ENCODE results near the gene UIMC1.

The UIMC1 gene

GRCh38 chr5:177025101-177025601 is 18.6 kb upstream of the UIMC1 start:
- H3K4me3 ChIP-seq (ENCODE audit: low read depth, low read length) = no peak overlapping the region
- no peak for TF ChIP-seq CTCF (IDR thresholded peaks at IDR 0.05; ENCODE audit: low read depth, low read length, missing control alignments)
- DNase-seq (ENCODE audit: low read depth) = no peak

DNA sequence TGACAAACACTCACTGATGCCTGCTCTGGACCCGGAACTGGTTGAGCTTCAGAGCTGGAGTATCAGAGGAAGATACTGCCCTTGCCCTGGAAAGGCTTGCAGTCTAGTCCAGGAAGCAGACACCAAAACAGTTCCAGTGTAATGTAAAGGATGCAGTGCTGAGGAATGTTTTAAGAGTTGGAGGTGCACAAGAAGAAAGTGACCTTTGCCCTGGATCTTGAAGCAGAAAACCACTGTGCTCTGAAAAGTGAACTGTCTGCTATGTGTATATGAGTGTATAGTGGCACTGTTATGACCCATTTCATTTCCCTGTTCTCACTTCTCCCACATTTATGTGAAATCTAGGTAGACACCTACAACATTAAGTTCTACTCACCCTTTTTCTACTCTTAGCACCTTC is 18.0 kb upstream of the UIMC1 start:
- TF ChIP-seq CTCF (IDR thresholded peaks at IDR 0.05; ENCODE audit: low read depth, low read length, missing control alignments) = no peak
- no peak overlapping the region for H3K4me3 ChIP-seq (ENCODE audit: low read depth, low read length)
- no peak for DNase-seq (ENCODE audit: low read depth)

DNA sequence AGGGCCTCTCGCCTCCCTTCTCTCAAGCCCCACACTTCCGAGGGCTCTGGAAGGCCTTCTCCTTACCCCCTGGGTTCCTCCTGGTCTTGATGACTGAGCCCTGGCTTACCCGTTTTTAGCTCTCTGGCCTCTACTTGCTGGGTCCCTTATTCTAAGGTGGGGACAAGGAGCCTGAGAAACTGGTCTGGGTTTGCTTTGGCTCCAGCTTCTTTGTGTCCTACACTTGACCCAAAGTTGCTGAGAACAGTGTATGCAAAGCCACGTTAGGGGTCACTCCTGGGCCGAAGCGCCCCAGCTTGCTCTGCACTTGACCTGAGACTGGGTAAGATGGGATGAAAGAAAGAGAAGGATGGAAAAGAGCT is 16.7 kb upstream of the UIMC1 start:
- peak overlapping the region; percentile 100 for H3K4me3 ChIP-seq (ENCODE audit: low read depth, low read length)
- TF ChIP-seq CTCF (IDR thresholded peaks at IDR 0.05; ENCODE audit: low read depth, low read length, missing control alignments) = no peak
- no peak for DNase-seq (ENCODE audit: low read depth)

- peak; percentile 86 for DNase-seq (ENCODE audit: low read depth)
- peak; percentile 44 for TF ChIP-seq CTCF (IDR thresholded peaks at IDR 0.05; ENCODE audit: low read depth, low read length, missing control alignments)
- H3K4me3 ChIP-seq (ENCODE audit: low read depth, low read length) = peak within 1 kb of the TSS; percentile 100
Measured at GRCh38 chr5:177022386-177023302, 16.1 kb upstream of the UIMC1 start, which contains the start of gene ZNF346. Gene ZNF346, plus strand, starts transcription at chr5:177022696. Its CDS starts 43 bp downstream, at chr5:177022739.

GRCh38 chr5:177020033-177020432 is 13.5 kb upstream of the UIMC1 start:
- no peak for TF ChIP-seq CTCF (IDR thresholded peaks at IDR 0.05; ENCODE audit: low read depth, low read length, missing control alignments)
- H3K4me3 ChIP-seq (ENCODE audit: low read depth, low read length) = no peak overlapping the region
- no peak for DNase-seq (ENCODE audit: low read depth)

DNA sequence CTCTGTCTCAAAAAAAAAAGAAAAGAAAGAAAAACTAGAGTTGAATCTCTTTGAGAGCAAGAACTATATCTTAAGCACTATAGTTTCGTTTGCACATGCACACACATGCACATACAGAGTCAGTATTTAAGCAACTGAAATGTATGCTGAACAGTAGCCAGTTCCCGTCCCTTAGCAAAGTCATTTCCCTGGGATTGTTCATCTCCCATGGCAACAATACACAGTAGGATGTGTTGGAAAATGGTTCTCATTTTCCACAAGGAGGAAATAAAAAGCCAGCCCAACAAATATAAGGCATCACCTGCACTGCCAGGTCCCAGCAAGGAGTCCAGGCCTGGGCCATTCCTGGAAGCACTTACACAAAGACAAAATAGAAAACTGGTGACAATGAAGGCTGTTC is 11.8 kb upstream of the UIMC1 start:
- no peak for TF ChIP-seq CTCF (IDR thresholded peaks at IDR 0.05; ENCODE audit: low read depth, low read length, missing control alignments)
- no peak for DNase-seq (ENCODE audit: low read depth)
- H3K4me3 ChIP-seq (ENCODE audit: low read depth, low read length) = no peak overlapping the region
